ENCODE results near the gene KCNJ9. TPM values are rescaled to one million over a fixed set of nuclear protein-coding genes. Genes with fewer than 3 reads are reported as not detected.

The KCNJ9 gene
- total RNA-seq, 1 donor from 2014 or later, result not detected

GRCh38 chr1:160118928-160119327 is 37.6 kb downstream of the KCNJ9 start:
- Histone ChIP-seq H3K27me3 (ENCODE audit: insufficient read depth, low read length) (peaks cover 20% of the 10 kb centered on the region), H3K27ac (ENCODE audit: low read depth, low read length) (no peak overlapping the region), H3K36me3 (ENCODE audit: insufficient read depth, low read length) (no peaks in the 10 kb centered on the region), H2AFZ (ENCODE audit: low read depth, low read length) (no peak overlapping the region), H4K20me1 (ENCODE audit: insufficient read depth, low read length) (no peaks in the 10 kb centered on the region), H3K4me1 (ENCODE audit: insufficient read depth, low read length) (peaks cover 2% of the 10 kb centered on the region), H3K9ac (ENCODE audit: low read length) (no peak overlapping the region), H3K4me2 (ENCODE audit: low read length) (no peak overlapping the region), H3K9me3 (ENCODE audit: insufficient read depth, low read depth, low read length) (no peaks in the 10 kb centered on the region), H3K4me3 (ENCODE audit: insufficient read depth, low read depth, low read length) (no peak overlapping the region), H3K79me2 (ENCODE audit: insufficient read depth, low read length) (no peaks in the 10 kb centered on the region)
- no peak for FAIRE-seq
- Mint-ChIP-seq H3K9me3 (ENCODE audit: unreplicated experiment) (no peaks in the 10 kb centered on the region), H3K27ac (ENCODE audit: unreplicated experiment) (no peak overlapping the region), H3K27me3 (ENCODE audit: low read depth, unreplicated experiment) (peaks cover 19% of the 10 kb centered on the region), H3K4me3 (ENCODE audit: unreplicated experiment) (no peak overlapping the region), H3K36me3 (ENCODE audit: low read depth, unreplicated experiment) (no peaks in the 10 kb centered on the region), H3K4me1 (ENCODE audit: low read depth, unreplicated experiment) (peaks cover 40% of the 10 kb centered on the region)
- TF ChIP-seq EZH2 (IDR thresholded peaks at IDR 0.05; ENCODE audit: insufficient read depth, low read length), result no peak
- no peak for TF ChIP-seq CTCF (IDR thresholded peaks at IDR 0.05; ENCODE audit: insufficient read depth, low read depth, low read length)
- no peak for DNase-seq (ENCODE audit: low read depth)

GRCh38 chr1:160120797-160121196 is 39.5 kb downstream of the KCNJ9 start:
- no peak overlapping the region for H3K4me3 Mint-ChIP-seq (ENCODE audit: unreplicated experiment)
- Histone ChIP-seq H3K36me3 (ENCODE audit: insufficient read depth, low read length) (no peaks in the 10 kb centered on the region), H3K27me3 (ENCODE audit: insufficient read depth, low read length) (peaks cover 11% of the 10 kb centered on the region), H2AFZ (ENCODE audit: low read depth, low read length) (no peak overlapping the region), H3K4me2 (ENCODE audit: low read length) (no peak overlapping the region), H3K4me1 (ENCODE audit: insufficient read depth, low read length) (peaks cover 18% of the 10 kb centered on the region), H4K20me1 (ENCODE audit: insufficient read depth, low read length) (no peaks in the 10 kb centered on the region), H3K4me3 (ENCODE audit: insufficient read depth, low read depth, low read length) (no peak overlapping the region), H3K79me2 (ENCODE audit: insufficient read depth, low read length) (no peaks in the 10 kb centered on the region), H3K9ac (ENCODE audit: low read length) (no peak overlapping the region), H3K9me3 (ENCODE audit: insufficient read depth, low read depth, low read length) (no peaks in the 10 kb centered on the region), H3K27ac (ENCODE audit: low read depth, low read length) (no peak overlapping the region)
- H3K27me3 Mint-ChIP-seq (ENCODE audit: low read depth, unreplicated experiment), result peaks cover 5% of the 10 kb centered on the region
- H3K4me1 Mint-ChIP-seq (ENCODE audit: low read depth, unreplicated experiment), result peaks cover 50% of the 10 kb centered on the region
- DNase-seq (ENCODE audit: low read depth) (no peak), FAIRE-seq (no peak)
- no peak overlapping the region for H3K27ac Mint-ChIP-seq (ENCODE audit: unreplicated experiment)
- TF ChIP-seq EZH2 (IDR thresholded peaks at IDR 0.05; ENCODE audit: insufficient read depth, low read length) (no peak), CTCF (IDR thresholded peaks at IDR 0.05; ENCODE audit: insufficient read depth, low read depth, low read length) (no peak)
- H3K9me3 Mint-ChIP-seq (ENCODE audit: unreplicated experiment), result no peaks in the 10 kb centered on the region
- H3K36me3 Mint-ChIP-seq (ENCODE audit: low read depth, unreplicated experiment), result no peaks in the 10 kb centered on the region

DNA sequence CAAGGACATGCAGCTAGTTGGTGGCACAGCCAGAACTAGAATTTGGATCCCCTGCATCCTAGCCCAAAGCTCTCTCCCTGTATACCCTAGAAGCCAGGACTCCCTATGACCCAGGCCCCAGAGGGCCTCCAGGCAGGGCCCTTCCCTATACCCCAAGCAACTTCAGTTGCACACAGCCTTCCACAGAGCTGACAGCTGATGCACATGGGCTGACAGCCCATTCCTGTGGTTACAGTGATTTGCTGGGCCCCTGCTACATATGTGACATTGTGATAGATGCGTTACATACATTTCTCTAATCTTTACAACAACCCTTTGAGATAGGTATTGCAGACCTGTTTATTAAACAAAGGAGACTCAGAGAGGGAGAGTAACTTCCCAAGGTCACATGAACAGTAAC is 40.0 kb downstream of the KCNJ9 start:
- H3K36me3 ChIP-seq (ENCODE audit: insufficient read depth, low read length), result no peaks in the 10 kb centered on the region
- no peak overlapping the region for H3K9ac ChIP-seq (ENCODE audit: low read length)
- no peaks in the 10 kb centered on the region for H3K9me3 Mint-ChIP-seq (ENCODE audit: unreplicated experiment)

More for the DNA sequence above, 40.0 kb downstream of the KCNJ9 start:
- FAIRE-seq, result no peak
- DNase-seq (ENCODE audit: low read depth), result no peak
- H3K9me3 ChIP-seq (ENCODE audit: insufficient read depth, low read depth, low read length), result no peaks in the 10 kb centered on the region
- Mint-ChIP-seq H3K36me3 (ENCODE audit: low read depth, unreplicated experiment) (no peaks in the 10 kb centered on the region), H3K27me3 (ENCODE audit: low read depth, unreplicated experiment) (peaks cover 5% of the 10 kb centered on the region), H3K4me1 (ENCODE audit: low read depth, unreplicated experiment) (peaks cover 53% of the 10 kb centered on the region), H3K27ac (ENCODE audit: unreplicated experiment) (no peak overlapping the region), H3K4me3 (ENCODE audit: unreplicated experiment) (no peak overlapping the region)
- no peaks in the 10 kb centered on the region for H3K79me2 ChIP-seq (ENCODE audit: insufficient read depth, low read length)
- TF ChIP-seq CTCF (IDR thresholded peaks at IDR 0.05; ENCODE audit: insufficient read depth, low read depth, low read length), result no peak
- no peak for TF ChIP-seq EZH2 (IDR thresholded peaks at IDR 0.05; ENCODE audit: insufficient read depth, low read length)
- H3K4me2 ChIP-seq (ENCODE audit: low read length), result no peak overlapping the region
- no peak overlapping the region for H2AFZ ChIP-seq (ENCODE audit: low read depth, low read length)
- H3K4me1 ChIP-seq (ENCODE audit: insufficient read depth, low read length), result peaks cover 20% of the 10 kb centered on the region
- H3K27me3 ChIP-seq (ENCODE audit: insufficient read depth, low read length), result peaks cover 11% of the 10 kb centered on the region
- H4K20me1 ChIP-seq (ENCODE audit: insufficient read depth, low read length), result no peaks in the 10 kb centered on the region
- no peak overlapping the region for H3K4me3 ChIP-seq (ENCODE audit: insufficient read depth, low read depth, low read length)
- no peak overlapping the region for H3K27ac ChIP-seq (ENCODE audit: low read depth, low read length)

Data from astrocyte (in vitro differentiated cells and primary cell).